Activated CD4-positive, alpha-beta T cell treated with anti-CD3 and anti-CD28 coated beads, Interleukin-2, Interleukin-4, amounts not matched to agents 100 ng/mL and 50 ng/mL, durations not matched to agents 16 hours and 8 hours (primary cell): ENCODE results near the gene ACVRL1.
"Not testable (repeated sequence)": the region's sequence is repeated elsewhere in the genome, so short reads cannot be mapped to it uniquely, and the experiment has no call there.

Experiments used
- DNase-seq: peaks from one replicate; pipeline ENCODE4 v3.0.0-alpha.2; 2020; ENCODE audit warnings: low spot score

The ACVRL1 gene

DNA sequence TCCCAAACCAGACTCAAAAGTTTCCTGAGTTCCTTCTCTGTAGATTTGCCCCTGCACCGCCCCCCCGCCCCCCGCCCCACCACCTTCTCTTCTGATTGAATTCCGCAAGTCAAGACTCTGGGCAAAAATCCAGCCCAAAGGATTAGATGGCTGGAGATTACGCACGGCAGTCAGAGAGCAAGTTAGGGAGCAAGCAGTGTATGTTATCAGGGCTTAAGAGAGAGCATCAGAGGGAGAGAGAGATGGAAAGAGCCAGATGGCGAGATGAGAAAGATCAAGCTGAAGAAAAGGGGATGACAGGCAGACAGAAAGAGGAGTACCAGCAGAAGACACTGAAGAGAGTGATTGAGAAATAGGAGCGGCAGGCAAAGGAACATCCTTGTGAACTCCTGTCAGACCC lies 33.3 kb upstream of the ACVRL1 start:
- DNase-seq: no peak

- DNase-seq: no peak
These were observed 32.8 kb upstream of the ACVRL1 start for GRCh38 chr12:51874486-51874885.

GRCh38 chr12:51879102-51879501 lies 28.2 kb upstream of the ACVRL1 start:
- no peak for DNase-seq

DNA sequence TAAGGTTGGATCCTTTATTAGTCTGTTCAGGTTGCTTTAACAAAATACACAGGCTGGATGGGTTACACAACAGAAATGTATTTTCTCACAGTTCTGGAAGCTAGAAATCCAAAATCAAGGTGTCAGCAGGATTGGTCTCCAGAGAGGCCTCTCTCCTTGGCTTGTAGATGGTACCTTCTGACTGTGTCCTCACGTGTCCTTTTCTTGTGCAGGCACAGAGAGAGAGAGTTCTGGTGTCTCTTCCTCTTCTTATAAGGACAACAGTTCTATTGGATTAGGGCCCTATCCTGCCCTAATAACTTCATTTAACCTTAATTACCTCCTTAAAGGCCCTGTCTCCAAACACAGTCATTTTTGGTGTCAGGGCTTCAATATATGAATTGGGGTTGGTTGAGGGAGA lies 24.0 kb upstream of the ACVRL1 start:
- DNase-seq: no peak

GRCh38 chr12:51883998-51884675 lies 23.2 kb upstream of the ACVRL1 start:
- no peak for DNase-seq

- no peak for DNase-seq
These were observed 22.6 kb upstream of the ACVRL1 start for GRCh38 chr12:51884676-51885229.

- DNase-seq: not testable (repeated sequence)
These were observed 21.8 kb upstream of the ACVRL1 start for GRCh38 chr12:51885294-51886020.

- peak; percentile 66 for DNase-seq
These were observed 21.1 kb upstream of the ACVRL1 start for GRCh38 chr12:51886021-51886710.

DNA sequence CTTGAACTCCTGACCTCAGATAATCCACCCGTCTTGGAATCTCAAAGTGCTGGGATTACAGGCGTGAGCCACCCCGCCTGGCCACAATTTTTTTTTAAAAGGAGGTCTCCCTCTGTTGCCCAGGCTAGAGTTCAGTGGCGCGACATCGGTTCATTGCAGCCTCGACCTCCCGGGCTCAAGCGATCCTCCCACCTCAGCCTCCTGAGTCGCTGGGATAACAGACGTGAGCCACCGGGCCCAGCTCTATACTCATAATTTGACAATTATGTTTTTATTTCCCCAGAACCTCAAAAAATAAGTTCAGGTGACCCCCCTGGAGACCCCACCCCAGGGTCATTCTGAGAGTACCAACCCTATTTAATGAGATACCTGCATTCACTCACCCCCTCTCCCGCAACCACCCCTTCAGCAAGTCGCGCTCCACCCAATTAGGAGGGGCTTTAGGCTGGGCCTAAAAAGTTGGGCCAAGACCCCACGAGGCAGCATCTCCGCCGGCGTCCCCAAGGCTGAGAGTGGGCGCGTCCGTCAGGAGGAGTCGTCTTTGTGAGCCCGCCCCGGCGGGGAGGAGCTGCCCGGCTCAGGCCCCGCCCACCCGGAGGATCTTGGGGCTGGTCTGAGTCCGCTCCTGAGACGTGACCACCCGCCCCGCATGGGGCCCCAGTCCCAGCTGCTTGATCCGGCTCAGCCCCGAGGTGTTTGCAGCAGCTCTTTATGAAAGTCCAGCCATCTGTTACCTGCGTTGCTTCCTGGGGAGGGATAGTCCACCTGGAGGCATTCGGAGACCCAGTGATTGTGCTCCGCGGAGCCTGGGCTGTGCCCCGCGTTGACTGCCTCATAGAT lies 19.6 kb upstream of the ACVRL1 start, which contains the start of gene ANKRD33:
Gene ANKRD33, plus strand, starts transcription at position 628 of the 840 bp plus-strand sequence. Its CDS starts 84 bp downstream, at position 712.
- no peak for DNase-seq

- DNase-seq: no peak
These were observed 18.7 kb upstream of the ACVRL1 start for GRCh38 chr12:51888316-51889215.

GRCh38 chr12:51889216-51890132 lies 17.8 kb upstream of the ACVRL1 start:
- no peak for DNase-seq

- no peak for DNase-seq
These were observed 17.2 kb upstream of the ACVRL1 start for GRCh38 chr12:51890133-51890464.

DNA sequence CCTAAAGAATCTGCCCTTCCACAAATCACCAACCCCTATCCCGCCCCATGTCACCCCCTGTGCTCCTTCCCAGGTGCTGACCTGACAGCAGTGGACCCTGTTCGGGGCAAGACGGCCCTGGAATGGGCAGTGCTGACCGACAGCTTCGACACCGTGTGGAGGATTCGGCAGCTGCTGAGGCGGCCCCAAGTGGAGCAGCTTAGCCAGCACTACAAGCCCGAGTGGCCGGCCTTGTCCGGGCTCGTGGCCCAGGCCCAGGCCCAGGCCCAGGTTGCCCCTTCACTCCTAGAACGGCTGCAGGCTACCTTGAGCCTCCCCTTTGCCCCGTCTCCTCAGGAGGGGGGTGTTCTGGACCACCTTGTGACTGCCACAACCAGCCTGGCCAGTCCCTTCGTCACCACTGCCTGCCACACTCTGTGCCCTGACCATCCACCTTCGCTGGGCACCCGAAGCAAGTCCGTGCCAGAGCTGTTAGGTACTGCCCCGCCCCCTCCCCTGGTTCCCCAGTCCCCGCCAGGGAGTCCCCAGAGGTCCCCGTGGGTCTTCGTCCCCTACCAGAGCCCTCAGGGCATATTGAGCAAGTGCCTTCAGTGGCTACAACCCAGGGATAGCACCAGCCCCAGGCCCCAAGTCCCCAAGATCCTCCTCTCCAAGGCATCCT lies 16.7 kb upstream of the ACVRL1 start:
- DNase-seq: no peak

GRCh38 chr12:51891843-51892242 lies 15.5 kb upstream of the ACVRL1 start:
- DNase-seq: no peak

- no peak for DNase-seq
These were observed 13.5 kb upstream of the ACVRL1 start for GRCh38 chr12:51893786-51894185.

DNA sequence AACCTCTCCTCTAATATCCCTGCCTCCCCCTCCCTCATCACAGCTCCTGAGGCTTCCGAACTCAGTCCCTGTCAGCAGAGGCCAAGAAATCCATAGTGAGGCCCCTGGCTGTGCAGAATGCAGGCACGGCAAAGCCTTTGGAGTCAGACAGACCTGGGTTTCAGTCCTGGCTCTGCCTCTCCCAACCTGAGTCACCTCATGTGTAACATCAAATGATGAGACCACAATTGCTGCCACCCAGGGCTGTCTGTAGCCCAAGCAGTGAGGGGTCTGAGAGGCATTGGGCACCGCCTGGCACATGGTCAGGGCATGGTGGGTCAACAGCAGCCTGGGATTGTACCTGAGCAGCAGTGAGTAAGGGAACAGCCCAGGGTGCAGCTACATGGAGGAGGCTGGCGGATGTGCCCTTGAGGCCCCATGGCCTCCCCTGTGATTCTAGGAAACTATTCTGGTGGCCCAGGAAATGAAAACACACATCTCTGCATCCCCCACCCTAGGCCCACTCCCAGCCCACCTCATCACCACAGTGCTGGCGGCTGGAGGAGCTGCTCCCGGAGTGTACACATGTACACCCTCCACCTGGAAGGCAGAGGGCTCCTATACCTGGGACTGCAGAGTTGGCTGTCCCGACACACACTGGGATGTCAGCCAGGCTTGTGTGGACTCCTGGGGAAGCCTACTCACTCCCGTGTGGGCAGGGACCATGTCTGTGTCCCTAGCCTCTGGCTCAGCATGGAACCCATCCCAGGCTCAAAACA lies 11.7 kb upstream of the ACVRL1 start:
- no peak for DNase-seq

DNA sequence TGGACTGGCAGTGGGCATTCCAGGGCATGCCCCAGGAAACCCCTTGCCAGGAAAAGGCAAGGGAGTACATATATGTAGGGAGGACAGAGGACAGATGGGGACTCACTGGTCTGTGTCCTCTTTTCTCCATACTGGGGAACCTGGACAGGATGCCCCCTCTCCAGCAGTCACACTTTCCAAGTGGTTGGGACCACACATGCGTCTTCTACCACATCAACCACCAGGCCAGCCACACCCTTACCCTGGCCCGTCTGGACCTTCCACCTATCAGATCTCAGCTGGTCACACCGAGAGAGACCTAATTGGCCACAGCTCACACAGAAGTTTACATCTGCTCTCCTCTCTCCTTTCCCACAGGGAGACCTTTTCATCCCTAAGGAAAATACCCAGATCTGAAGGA lies 11.1 kb upstream of the ACVRL1 start:
- no peak for DNase-seq

DNA sequence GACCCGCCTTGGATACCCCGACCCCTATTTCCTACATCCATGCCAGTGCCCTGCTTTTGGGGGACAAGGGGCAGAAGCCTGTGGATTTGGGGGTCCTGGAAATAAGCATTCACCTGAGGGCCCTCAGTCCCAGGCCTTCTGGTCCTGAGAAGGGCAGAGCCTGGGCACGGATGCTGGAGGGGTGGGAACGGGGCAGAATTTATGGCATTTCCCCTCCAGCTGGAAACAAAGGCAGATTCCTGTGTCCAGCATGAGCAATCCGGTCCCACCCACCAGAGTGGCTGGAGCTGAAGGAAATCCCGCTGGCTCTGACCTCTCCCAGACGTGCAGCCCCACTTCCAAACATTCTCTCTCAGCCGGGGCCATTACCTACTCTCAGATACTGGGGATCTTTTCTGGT lies 10.1 kb upstream of the ACVRL1 start:
- DNase-seq: no peak
